Erythroblast (primary cell): ENCODE results near the gene SKI.

Source experiments
- GATA1 ChIP-seq: IDR thresholded peaks from 2 replicates; pipeline ENCODE4 v1.6.1; 2011; ENCODE audit warnings: low read depth, mild to moderate bottlenecking, control low read depth, low read length, moderate library complexity
- POLR2A ChIP-seq: IDR thresholded peaks from 2 replicates; pipeline ENCODE4 v1.6.1; 2011; ENCODE audit warnings: mild to moderate bottlenecking, low read length

- TF ChIP-seq GATA1 (no peak), POLR2A (no peak)
Observed at GRCh38 chr1:2275796-2276536, 47.8 kb downstream of the SKI start.
